GM23338 (cell line): Measurements from ENCODE around the gene FAM131A. TPM values are rescaled to one million over a fixed set of nuclear protein-coding genes. Genes with fewer than 3 reads are reported as not detected.
A peak's percentile ranks its signal among the peaks of the same experiment; 100 is the strongest.

Source experiments
- ATAC-seq: fragments of 200-7000 bp; cut with Tn5 transposase; 3 replicates; pipeline ENCODE4 v1.9.1; 2020
- DNase-seq: peaks from one replicate; pipeline ENCODE4 v3.0.0-alpha.2; 2015; ENCODE audit warnings: low spot score
- H2AFZ ChIP-seq: fragments of 200-600 bp; sonication (generic); 2 replicates; pipeline ENCODE4 v1.8.0; 2016; ENCODE audit warnings: antibody characterized with exemption, mild to moderate bottlenecking, moderate library complexity
- H3F3A ChIP-seq: fragments of 200-600 bp; sonication (generic); replicated peaks from 2 replicates; pipeline ENCODE4 v1.8.0; 2017; ENCODE audit warnings: antibody characterized with exemption, mixed run types, low read depth
- H3K27ac ChIP-seq: fragments of 200-600 bp; sonication (generic); 2 replicates; pipeline ENCODE4 v1.6.1; 2016; ENCODE audit warnings: low read depth
- H3K27me3 ChIP-seq: fragments of 200-600 bp; sonication (generic); 2 replicates; pipeline ENCODE4 v1.8.0; 2016; ENCODE audit warnings: mild to moderate bottlenecking, mixed run types, moderate library complexity; ENCODE audit not compliant: insufficient read depth
- H3K36me3 ChIP-seq: fragments of 200-600 bp; sonication (generic); 2 replicates; pipeline ENCODE4 v1.8.0; 2016; ENCODE audit warnings: mild to moderate bottlenecking; ENCODE audit not compliant: insufficient read depth
- H3K4me1 ChIP-seq: fragments of 200-600 bp; sonication (generic); 2 replicates; pipeline ENCODE4 v1.8.0; 2016; ENCODE audit warnings: mild to moderate bottlenecking, moderate library complexity; ENCODE audit not compliant: insufficient read depth
- H3K4me2 ChIP-seq: fragments of 200-600 bp; sonication (generic); 2 replicates; pipeline ENCODE4 v1.7.1; 2017; ENCODE audit warnings: mixed run types
- H3K4me3 ChIP-seq: fragments of 200-600 bp; sonication (generic); 2 replicates; pipeline ENCODE4 v1.6.1; 2016; ENCODE audit warnings: mixed run types
- H3K79me2 ChIP-seq: fragments of 200-600 bp; sonication (generic); replicated peaks from 2 replicates; pipeline ENCODE4 v1.8.0; 2017; ENCODE audit warnings: mild to moderate bottlenecking; ENCODE audit not compliant: insufficient read depth
- H3K9me2 ChIP-seq: fragments of 200-600 bp; sonication (generic); 2 replicates; pipeline ENCODE4 v1.8.0; 2017; ENCODE audit not compliant: insufficient read depth
- H4K20me1 ChIP-seq: fragments of 200-600 bp; sonication (generic); replicated peaks from 2 replicates; pipeline ENCODE4 v1.8.0; 2017; ENCODE audit warnings: mild to moderate bottlenecking; ENCODE audit not compliant: insufficient read depth
- H3K27ac Mint-ChIP-seq: 2 replicates; pipeline ENCODE4 v1.8.0; 2020; ENCODE audit warnings: inconsistent platforms, mild to moderate bottlenecking, moderate library complexity, mixed read lengths
- H3K27me3 Mint-ChIP-seq: 3 replicates; pipeline ENCODE4 v1.8.0; 2022; ENCODE audit warnings: low read depth, mild to moderate bottlenecking, moderate library complexity, mixed read lengths, inconsistent platforms; ENCODE audit not compliant: insufficient read depth, poor library complexity
- H3K36me3 Mint-ChIP-seq: 3 replicates; pipeline ENCODE4 v1.8.0; 2021; ENCODE audit warnings: low read depth, mild to moderate bottlenecking, inconsistent platforms, moderate library complexity, mixed read lengths
- H3K4me1 Mint-ChIP-seq: 3 replicates; pipeline ENCODE4 v1.8.0; 2020; ENCODE audit warnings: mild to moderate bottlenecking, inconsistent platforms, mixed read lengths
- H3K4me3 Mint-ChIP-seq: 3 replicates; pipeline ENCODE4 v1.8.0; 2021; ENCODE audit warnings: moderate library complexity, mild to moderate bottlenecking, inconsistent platforms, mixed read lengths
- H3K9me3 Mint-ChIP-seq: 3 replicates; pipeline ENCODE4 v1.8.0; 2020; ENCODE audit warnings: moderate library complexity, mild to moderate bottlenecking, inconsistent platforms, mixed read lengths
- CREB1 ChIP-seq: fragments of 250-450 bp; sonication (Bioruptor Pico); IDR thresholded peaks from 2 replicates; pipeline ENCODE4 v1.5.0; 2020; ENCODE audit warnings: low read depth, mild to moderate bottlenecking, moderate library complexity
- CTCF ChIP-seq, 2 experiments: fragments of 200-600 bp in 1 of 2; sonication (generic) in 1 of 2; conservative IDR thresholded peaks; 2 replicates each; pipeline versions ENCODE4 v1.5.1 to v1.6.1; 2016 to 2017; ENCODE audit warnings: antibody characterized with exemption in 2 of 2, low read depth in 2 of 2, mild to moderate bottlenecking in 2 of 2, moderate library complexity in 1 of 2
- ETS1 ChIP-seq: IDR thresholded peaks from 2 replicates; pipeline ENCODE4 v1.6.1; 2016; ENCODE audit warnings: antibody characterized with exemption
- EZH2 ChIP-seq: fragments of 200-600 bp; sonication (generic); IDR thresholded peaks from one replicate; pipeline ENCODE4 v1.8.0; 2017; ENCODE audit warnings: antibody characterized with exemption, mild to moderate bottlenecking, low read depth; ENCODE audit not compliant: unreplicated experiment
- EZH2phosphoT487 ChIP-seq: fragments of 200-600 bp; sonication (generic); IDR thresholded peaks from one replicate; pipeline ENCODE4 v1.8.1; 2018; ENCODE audit warnings: antibody characterized with exemption; ENCODE audit not compliant: unreplicated experiment
- JUNB ChIP-seq: IDR thresholded peaks from one replicate; pipeline ENCODE4 v1.6.1; 2016; ENCODE audit warnings: antibody characterized with exemption; ENCODE audit not compliant: unreplicated experiment
- POLR2AphosphoS5 ChIP-seq: IDR thresholded peaks from 2 replicates; pipeline ENCODE4 v1.6.1; 2016; ENCODE audit warnings: antibody characterized with exemption, low read depth
- REST ChIP-seq: IDR thresholded peaks from one replicate; pipeline ENCODE4 v1.6.1; 2018; ENCODE audit warnings: antibody characterized with exemption; ENCODE audit not compliant: unreplicated experiment
- STAT1 ChIP-seq: IDR thresholded peaks from one replicate; pipeline ENCODE4 v1.6.1; 2016; ENCODE audit warnings: antibody characterized with exemption; ENCODE audit not compliant: unreplicated experiment
- ZNF114 ChIP-seq: fragments of 250-450 bp; sonication (Bioruptor Pico); IDR thresholded peaks from 2 replicates; pipeline ENCODE4 v1.5.0; 2020; ENCODE audit warnings: mild to moderate bottlenecking, moderate library complexity
- polyA plus RNA-seq: library from polyadenylated mRNA; unstranded; fragments of >200 nt; fragmentation: Nextera tagmentation; extraction: Ambion mirVana; gene quantifications from 2 replicates; pipeline ENCODE4 v1.2.1, GENCODE V29; 2016
- total RNA-seq: library from RNA; depleted of rRNA; stranded (reverse); fragments of >200 nt; shearing (Covaris generic); gene quantifications from 2 replicates; pipeline ENCODE4 v1.2.3, GENCODE V29; 2014

FAM131A gene
- total and polyA plus RNA-seq, 2 experiments from 2014 or later: 6.7 to 31.8 TPM

- Histone ChIP-seq H3K27ac (no peak overlapping the region), H3K4me3 (peak overlapping the region; percentile 54), H3F3A (0 out of 2 replicates have a peak, but pooled peaks cover 4% of the 10 kb centered on the region), H3K4me2 (peak overlapping the region; percentile 85), H2AFZ (peak overlapping the region; percentile 78; the same call in 1 of the 2 replicates), H3K36me3 (no peaks in the 10 kb centered on the region), H3K79me2 (no peaks in the 10 kb centered on the region), H4K20me1 (no peaks in the 10 kb centered on the region), H3K9me2 (no peaks in the 10 kb centered on the region), H3K27me3 (peaks cover 56% of the 10 kb centered on the region), H3K4me1 (peaks cover 39% of the 10 kb centered on the region)
- no peak for DNase-seq
- H3K27ac Mint-ChIP-seq: no peak overlapping the region
- peaks cover 61% of the 10 kb centered on the region for H3K27me3 Mint-ChIP-seq
- no peak for ATAC-seq
- TF ChIP-seq EZH2 (peak; percentile 34), JUNB (no peak)
- H3K4me3 Mint-ChIP-seq: peak overlapping the region; percentile 75
- H3K9me3 Mint-ChIP-seq: no peaks in the 10 kb centered on the region
- no peaks in the 10 kb centered on the region for H3K36me3 Mint-ChIP-seq
- H3K4me1 Mint-ChIP-seq: peaks cover 42% of the 10 kb centered on the region
These were observed 41.4 kb downstream of the FAM131A start for GRCh38 chr3:184378651-184379357.

- H3K4me2 ChIP-seq: peak within 1 kb of the TSS; percentile 87
- ATAC-seq (peak; percentile 7), DNase-seq (no peak)
- no peaks in the 10 kb centered on the region for H3K36me3 ChIP-seq
- no peaks in the 10 kb centered on the region for H3K9me3 Mint-ChIP-seq
- no peaks in the 10 kb centered on the region for H3K79me2 ChIP-seq
- peaks cover 39% of the 10 kb centered on the region for H3K4me1 ChIP-seq
- H3K4me3 ChIP-seq: peak within 1 kb of the TSS; percentile 64
- H3K36me3 Mint-ChIP-seq: no peaks in the 10 kb centered on the region
- peaks cover 61% of the 10 kb centered on the region for H3K27me3 Mint-ChIP-seq
- no peak within 1 kb of the TSS for H3K27ac ChIP-seq
- TF ChIP-seq CTCF (conservative IDR thresholded peaks at IDR 0.05; ENCODE audit: low read depth in 2 of 2) (peak in 1 of 2 experiments; percentile 19; a peak in 1 of 4 replicates), EZH2 (peak; percentile 25), EZH2phosphoT487 (no peak)
- peaks cover 42% of the 10 kb centered on the region for H3K4me1 Mint-ChIP-seq
- H2AFZ ChIP-seq: peak within 1 kb of the TSS; percentile 78; the same call in 1 of the 2 replicates
- H4K20me1 ChIP-seq: no peaks in the 10 kb centered on the region
- H3F3A ChIP-seq: 0 out of 2 replicates have a peak, but pooled peaks cover 4% of the 10 kb centered on the region
- peak within 1 kb of the TSS; percentile 76 for H3K4me3 Mint-ChIP-seq
- H3K9me2 ChIP-seq: no peaks in the 10 kb centered on the region
- no peak within 1 kb of the TSS for H3K27ac Mint-ChIP-seq
- H3K27me3 ChIP-seq: peaks cover 62% of the 10 kb centered on the region
These were observed 42.2 kb downstream of the FAM131A start, which contains the start of gene CHRD for GRCh38 chr3:184379358-184380184. TSS of gene CHRD (plus strand) at chr3:184380054. CDS start at chr3:184380319, 265 bp downstream.

GRCh38 chr3:184380185-184380626, 42.8 kb downstream of the FAM131A start:
- ATAC-seq (no peak; the same call in 1 of the 3 replicates), DNase-seq (peak; percentile 81)
- H3K4me1 ChIP-seq: peaks cover 35% of the 10 kb centered on the region
- H3K36me3 ChIP-seq: no peaks in the 10 kb centered on the region
- peak overlapping the region; percentile 64 for H3K4me3 ChIP-seq
- peaks cover 62% of the 10 kb centered on the region for H3K27me3 ChIP-seq
- H3K9me3 Mint-ChIP-seq: no peaks in the 10 kb centered on the region
- no peaks in the 10 kb centered on the region for H3K9me2 ChIP-seq
- 0 out of 2 replicates have a peak, but pooled peaks cover 4% of the 10 kb centered on the region for H3F3A ChIP-seq
- no peak overlapping the region for H2AFZ ChIP-seq
- no peaks in the 10 kb centered on the region for H3K79me2 ChIP-seq
- peaks cover 39% of the 10 kb centered on the region for H3K4me1 Mint-ChIP-seq
- H3K27me3 Mint-ChIP-seq: peaks cover 63% of the 10 kb centered on the region
- H3K4me2 ChIP-seq: peak overlapping the region; percentile 87; the same call in 1 of the 2 replicates
- H3K36me3 Mint-ChIP-seq: no peaks in the 10 kb centered on the region
- no peak overlapping the region for H3K27ac ChIP-seq
- H3K4me3 Mint-ChIP-seq: no peak overlapping the region
- no peak overlapping the region for H3K27ac Mint-ChIP-seq
- no peaks in the 10 kb centered on the region for H4K20me1 ChIP-seq
- no peak for TF ChIP-seq ZNF114 (CRISPR knock-in tag)
- TF ChIP-seq JUNB: no peak
- TF ChIP-seq STAT1: no peak
- TF ChIP-seq ETS1: no peak
- no peak for TF ChIP-seq POLR2AphosphoS5
- no peak for TF ChIP-seq EZH2
- no peak for TF ChIP-seq CREB1
- TF ChIP-seq REST: no peak
